Activated CD4-positive, alpha-beta T cell treated with anti-CD3 and anti-CD28 coated beads for 1 hour (primary cell): ENCODE data around the gene ACTL7B.
"Not testable (repeated sequence)": the region's sequence is repeated elsewhere in the genome, so short reads cannot be mapped to it uniquely, and the experiment has no call there.

Source experiments
- DNase-seq: peaks from one replicate; pipeline ENCODE4 v3.0.0-alpha.2; 2020

The ACTL7B gene

GRCh38 chr9:108867829-108868228 lies 12.0 kb upstream of the ACTL7B start:
- no peak for DNase-seq

- DNase-seq, result no peak
These were observed 11.3 kb upstream of the ACTL7B start for GRCh38 chr9:108867116-108867515.

DNA sequence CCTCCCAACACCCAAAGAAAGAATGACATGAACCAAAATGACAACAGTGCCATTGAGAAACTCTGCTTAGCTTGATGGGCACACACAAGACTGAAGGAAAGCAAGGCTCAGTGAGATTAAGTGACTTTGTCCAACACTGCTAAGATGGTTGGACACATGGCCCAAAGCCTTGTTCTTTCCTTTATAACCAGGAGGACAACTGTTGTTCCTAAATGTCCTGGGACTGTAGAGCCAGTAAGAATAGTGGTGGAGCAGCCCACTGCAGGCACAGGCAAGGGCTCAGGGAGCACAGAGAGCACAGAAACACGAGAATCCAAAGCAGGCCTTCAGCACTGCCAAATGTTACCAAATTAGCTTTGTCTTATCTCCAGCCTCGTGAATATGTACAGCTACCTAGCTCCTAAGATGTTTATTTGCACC lies 10.2 kb upstream of the ACTL7B start:
- DNase-seq, result no peak

- DNase-seq, result no peak
These were observed 9.3 kb upstream of the ACTL7B start for GRCh38 chr9:108865037-108865436.

- no peak for DNase-seq
These were observed 8.7 kb upstream of the ACTL7B start for GRCh38 chr9:108864446-108864845.

DNA sequence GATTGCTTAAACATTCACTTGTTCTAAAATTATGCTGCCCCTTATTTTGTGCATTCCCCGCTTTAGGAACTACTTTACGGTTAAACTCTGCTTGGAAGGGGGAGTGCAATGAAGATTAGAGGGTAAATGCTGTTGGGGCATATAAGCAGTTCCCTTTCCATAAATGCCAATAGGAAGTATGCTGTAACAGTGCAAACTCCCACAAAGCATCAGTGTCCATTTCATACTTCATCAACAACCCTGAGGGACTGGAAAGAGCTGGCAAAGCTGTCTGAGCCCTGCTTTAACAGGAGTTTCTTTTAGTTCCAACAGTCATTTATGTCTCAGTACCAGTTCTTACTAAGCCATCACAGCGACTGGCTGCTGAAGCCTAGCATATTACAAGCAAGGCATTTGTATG lies 8.1 kb upstream of the ACTL7B start:
- no peak for DNase-seq

- DNase-seq, result no peak
These were observed 6.2 kb upstream of the ACTL7B start, which contains the start of gene ACTL7A for GRCh38 chr9:108861997-108862396. ACTL7A (plus strand) TSS chr9:108862266; CDS start chr9:108862323, 57 bp downstream.

GRCh38 chr9:108861464-108861863 lies 5.7 kb upstream of the ACTL7B start:
- DNase-seq, result no peak

DNA sequence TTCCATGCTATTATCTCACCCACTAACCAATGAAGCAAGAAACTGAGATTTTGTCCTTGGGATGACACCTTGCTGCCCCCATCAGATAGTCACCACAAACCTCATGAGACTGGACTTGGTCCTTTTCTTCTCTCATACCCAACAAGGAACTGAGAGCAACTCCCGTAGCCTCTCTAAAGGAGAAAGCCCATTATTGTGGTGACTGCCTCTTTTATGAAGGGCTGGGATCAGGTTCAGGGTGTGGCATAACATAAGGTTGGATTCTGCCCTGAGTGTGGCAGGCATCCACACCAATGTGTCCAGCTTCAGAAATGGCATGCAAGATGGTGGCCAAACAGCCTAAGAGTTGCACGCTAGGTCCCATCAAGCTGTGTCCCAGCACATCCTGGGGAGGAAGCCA lies 5.0 kb upstream of the ACTL7B start:
- no peak for DNase-seq

GRCh38 chr9:108860354-108860753 lies 4.6 kb upstream of the ACTL7B start:
- DNase-seq, result no peak

- no peak for DNase-seq
These were observed 3.8 kb upstream of the ACTL7B start for GRCh38 chr9:108859459-108860114.

GRCh38 chr9:108857572-108857971 lies 1.8 kb upstream of the ACTL7B start:
- no peak for DNase-seq

DNA sequence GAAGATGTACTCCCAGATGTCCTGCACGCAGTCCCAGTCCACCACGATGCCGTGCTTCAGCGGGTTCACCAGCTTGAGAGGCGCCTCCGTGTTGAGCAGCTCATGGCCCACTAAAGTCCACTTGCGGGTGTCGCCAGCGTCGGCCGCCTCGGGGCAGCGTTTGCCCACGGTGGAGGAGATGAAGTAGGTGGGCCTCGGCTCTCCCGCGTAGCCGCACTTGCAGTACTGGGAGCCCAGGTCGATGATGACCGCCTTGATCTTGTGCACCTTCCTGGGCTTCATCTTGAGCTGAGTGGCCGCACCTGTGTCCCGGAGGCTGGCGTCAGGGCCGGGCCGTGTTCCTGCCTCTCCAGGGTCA lies 278 bp downstream of the ACTL7B start:
- no peak for DNase-seq

- no peak for DNase-seq
These were observed 901 bp downstream of the ACTL7B start for GRCh38 chr9:108854641-108855528.

DNA sequence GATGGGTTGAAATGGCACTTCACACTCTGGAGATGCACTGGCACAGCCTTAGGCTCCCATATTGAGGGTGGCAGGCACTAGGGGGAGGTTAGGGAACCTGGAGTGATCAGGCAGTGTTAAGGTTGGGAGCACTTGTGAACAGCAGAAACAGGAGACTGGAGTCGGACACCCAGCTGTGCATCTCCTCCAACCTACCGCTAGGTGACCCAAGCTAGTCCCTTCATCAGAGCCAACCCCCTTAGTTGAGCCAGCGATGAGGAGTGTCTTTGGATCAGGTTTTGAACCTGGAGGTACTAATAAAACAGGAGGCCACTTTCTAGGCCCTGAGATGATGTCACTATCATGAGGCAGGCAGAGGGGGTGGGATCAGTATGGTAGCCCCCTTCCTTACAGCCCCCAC lies 1.7 kb downstream of the ACTL7B start:
- DNase-seq, result no peak

GRCh38 chr9:108852079-108852478 lies 3.7 kb downstream of the ACTL7B start:
- DNase-seq, result no peak

GRCh38 chr9:108851138-108851537 lies 4.6 kb downstream of the ACTL7B start:
- no peak for DNase-seq

GRCh38 chr9:108850293-108850897 lies 5.4 kb downstream of the ACTL7B start:
- DNase-seq, result no peak

- DNase-seq, result not testable (repeated sequence)
These were observed 7.5 kb downstream of the ACTL7B start for GRCh38 chr9:108848296-108848695.

DNA sequence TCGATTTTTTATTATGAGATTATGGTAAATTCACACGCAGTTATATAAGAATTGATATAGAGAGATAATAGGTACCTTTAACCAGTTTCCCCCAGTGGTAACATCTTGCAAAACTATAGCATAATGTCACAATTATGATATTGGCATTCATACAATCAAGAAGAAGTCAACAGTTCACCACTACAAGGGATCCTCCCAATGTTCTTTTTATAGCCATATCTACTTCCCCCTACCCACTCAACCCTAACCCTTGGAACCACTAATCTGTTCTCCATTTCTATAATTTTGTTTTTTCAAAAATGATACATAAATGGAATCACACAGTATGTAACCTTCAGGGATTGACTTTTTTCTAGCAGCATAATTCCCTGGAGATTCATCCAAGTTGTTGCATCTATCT lies 9.8 kb downstream of the ACTL7B start:
- DNase-seq, result no peak

- DNase-seq, result no peak
These were observed 10.3 kb downstream of the ACTL7B start for GRCh38 chr9:108845507-108845906.

GRCh38 chr9:108844856-108845255 lies 10.9 kb downstream of the ACTL7B start:
- DNase-seq, result no peak

DNA sequence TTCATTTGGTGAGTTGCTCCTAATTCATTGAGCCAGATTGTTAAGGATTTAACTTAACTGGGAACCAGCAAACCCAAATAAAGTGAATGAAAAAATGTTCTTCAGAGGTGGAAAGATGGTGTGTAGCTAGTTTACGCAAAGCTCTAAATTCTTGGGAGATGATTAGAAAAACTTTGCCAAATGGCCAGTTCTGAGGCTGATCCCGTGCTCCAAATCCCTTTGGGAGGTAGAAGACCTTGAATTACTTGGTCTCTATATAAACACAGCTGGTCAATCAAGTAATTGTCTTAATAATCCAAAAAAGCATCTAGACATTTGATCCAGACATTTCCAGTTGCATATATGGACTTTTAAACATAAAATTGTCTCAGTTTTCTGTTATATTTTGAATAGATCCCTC lies 11.4 kb downstream of the ACTL7B start:
- DNase-seq, result no peak
